ENCODE measurements around the gene RWDD3. TPM values are rescaled to one million over a fixed set of nuclear protein-coding genes. Genes with fewer than 3 reads are reported as not detected.

RWDD3 gene
- total RNA-seq, 4 donors from 2014 or later, result 4.1 to 36.6 (median 30.8) TPM

DNA sequence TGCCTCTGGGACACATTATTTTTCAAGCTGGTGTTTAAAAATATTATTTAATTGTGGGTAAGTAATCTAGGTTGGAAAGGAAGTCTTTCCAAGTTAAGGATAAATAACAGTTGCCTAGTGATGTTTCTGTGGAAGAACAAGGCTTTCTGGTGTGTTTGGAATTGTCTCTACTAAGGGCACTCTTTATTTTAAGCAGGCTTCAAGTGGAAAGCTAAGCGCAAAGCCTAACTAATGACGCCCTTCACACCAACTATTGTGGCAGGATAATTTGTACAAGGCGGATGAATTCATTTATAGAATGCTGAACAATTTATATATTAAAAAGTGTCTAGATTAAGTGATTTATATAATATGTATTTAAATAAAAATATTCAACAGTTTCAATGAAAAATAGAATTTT, 25.1 kb upstream of the RWDD3 start:
- no peak overlapping the region for H3K4me3 ChIP-seq

DNA sequence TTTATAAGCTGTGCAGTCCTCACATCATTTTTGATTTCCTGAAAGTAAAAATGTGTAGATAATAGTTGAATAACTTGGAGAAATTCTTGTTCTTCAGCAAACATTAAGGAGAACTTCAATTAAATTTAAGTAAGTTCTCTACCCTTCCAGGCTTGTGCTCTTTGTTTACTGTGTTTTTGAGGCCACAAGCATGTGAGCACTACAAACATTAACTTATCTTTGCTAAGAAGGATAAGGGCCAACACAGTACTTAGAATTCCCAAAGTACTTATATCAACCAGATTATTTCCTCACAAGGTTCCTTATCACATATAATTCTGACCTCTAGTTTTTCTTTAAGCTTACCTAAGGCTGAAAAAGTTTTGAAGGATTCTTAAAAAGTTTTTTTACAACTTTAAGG, 24.7 kb upstream of the RWDD3 start:
- H3K4me3 ChIP-seq, result no peak overlapping the region
- TF ChIP-seq POLR2A (IDR thresholded peaks at IDR 0.05), result no peak
- TF ChIP-seq, protein P1, sequence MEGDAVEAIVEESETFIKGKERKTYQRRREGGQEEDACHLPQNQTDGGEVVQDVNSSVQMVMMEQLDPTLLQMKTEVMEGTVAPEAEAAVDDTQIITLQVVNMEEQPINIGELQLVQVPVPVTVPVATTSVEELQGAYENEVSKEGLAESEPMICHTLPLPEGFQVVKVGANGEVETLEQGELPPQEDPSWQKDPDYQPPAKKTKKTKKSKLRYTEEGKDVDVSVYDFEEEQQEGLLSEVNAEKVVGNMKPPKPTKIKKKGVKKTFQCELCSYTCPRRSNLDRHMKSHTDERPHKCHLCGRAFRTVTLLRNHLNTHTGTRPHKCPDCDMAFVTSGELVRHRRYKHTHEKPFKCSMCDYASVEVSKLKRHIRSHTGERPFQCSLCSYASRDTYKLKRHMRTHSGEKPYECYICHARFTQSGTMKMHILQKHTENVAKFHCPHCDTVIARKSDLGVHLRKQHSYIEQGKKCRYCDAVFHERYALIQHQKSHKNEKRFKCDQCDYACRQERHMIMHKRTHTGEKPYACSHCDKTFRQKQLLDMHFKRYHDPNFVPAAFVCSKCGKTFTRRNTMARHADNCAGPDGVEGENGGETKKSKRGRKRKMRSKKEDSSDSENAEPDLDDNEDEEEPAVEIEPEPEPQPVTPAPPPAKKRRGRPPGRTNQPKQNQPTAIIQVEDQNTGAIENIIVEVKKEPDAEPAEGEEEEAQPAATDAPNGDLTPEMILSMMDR (IDR thresholded peaks at IDR 0.05), result no peak
- H3K36me3 ChIP-seq, result no peaks in the 10 kb centered on the region
- H3K27me3 ChIP-seq, result no peaks in the 10 kb centered on the region
- intact Hi-C loops (cut with DNase I; ENCODE audit: low total_unique reads), result no loop called here
- no peaks in the 10 kb centered on the region for H3K9me3 ChIP-seq
- H3K27ac ChIP-seq, result no peak overlapping the region
- DNase-seq, result no peak
- H3K4me1 ChIP-seq, result no peaks in the 10 kb centered on the region

More for the DNA sequence above, 25.1 kb upstream of the RWDD3 start:
- H3K9me3 ChIP-seq, result no peaks in the 10 kb centered on the region
- H3K4me1 ChIP-seq, result no peaks in the 10 kb centered on the region
- TF ChIP-seq POLR2A (IDR thresholded peaks at IDR 0.05), result no peak
- TF ChIP-seq, protein P1 (IDR thresholded peaks at IDR 0.05), result no peak
- H3K27ac ChIP-seq, result no peak overlapping the region
- no peak for DNase-seq
- no peaks in the 10 kb centered on the region for H3K27me3 ChIP-seq
- H3K36me3 ChIP-seq, result no peaks in the 10 kb centered on the region
- intact Hi-C loops (cut with DNase I; ENCODE audit: low total_unique reads), result no loop called here

DNA sequence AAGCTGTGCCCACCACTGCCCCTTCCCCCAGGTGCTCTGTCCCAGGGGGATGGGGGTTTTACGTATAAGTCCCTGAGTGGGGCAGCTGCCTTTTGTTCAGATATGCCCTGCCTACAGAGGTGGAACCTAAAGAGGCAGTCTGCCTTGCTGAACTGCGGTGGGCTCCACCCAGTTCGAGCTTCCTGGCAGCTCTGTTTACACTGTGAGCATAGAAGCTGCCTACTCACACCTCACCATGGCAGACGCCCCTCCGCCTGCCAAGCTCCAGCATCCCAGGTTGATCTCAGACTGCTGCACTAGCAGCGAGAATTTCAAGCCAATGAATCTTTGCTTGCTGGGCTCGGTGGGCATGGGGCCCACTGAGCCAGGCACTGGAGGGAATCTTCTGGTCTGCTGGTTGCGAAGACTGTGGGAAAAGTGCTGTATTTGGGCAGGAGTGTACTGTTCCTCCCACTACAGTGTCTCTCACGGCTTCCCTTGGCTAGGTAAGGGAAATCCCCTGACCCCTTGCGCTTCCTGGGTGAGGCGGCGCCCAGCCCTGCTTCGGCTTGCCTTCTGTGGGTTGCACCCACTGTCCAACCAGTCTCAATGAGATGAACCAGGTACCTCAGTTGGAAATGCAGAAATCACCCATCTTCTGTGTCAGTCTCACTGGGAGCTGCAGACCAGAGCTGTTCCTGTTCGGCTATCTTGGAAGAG, 17.6 kb upstream of the RWDD3 start:
- H3K27ac ChIP-seq, result no peak overlapping the region
- H3K4me3 ChIP-seq, result no peak overlapping the region
- no peaks in the 10 kb centered on the region for H3K36me3 ChIP-seq
- no peak for DNase-seq
- intact Hi-C loops (cut with DNase I; ENCODE audit: low total_unique reads), result no loop called here
- no peak for TF ChIP-seq POLR2A (IDR thresholded peaks at IDR 0.05)
- TF ChIP-seq, protein P1 (IDR thresholded peaks at IDR 0.05), result no peak
- H3K4me1 ChIP-seq, result no peaks in the 10 kb centered on the region
- H3K9me3 ChIP-seq, result no peaks in the 10 kb centered on the region
- no peaks in the 10 kb centered on the region for H3K27me3 ChIP-seq

DNA sequence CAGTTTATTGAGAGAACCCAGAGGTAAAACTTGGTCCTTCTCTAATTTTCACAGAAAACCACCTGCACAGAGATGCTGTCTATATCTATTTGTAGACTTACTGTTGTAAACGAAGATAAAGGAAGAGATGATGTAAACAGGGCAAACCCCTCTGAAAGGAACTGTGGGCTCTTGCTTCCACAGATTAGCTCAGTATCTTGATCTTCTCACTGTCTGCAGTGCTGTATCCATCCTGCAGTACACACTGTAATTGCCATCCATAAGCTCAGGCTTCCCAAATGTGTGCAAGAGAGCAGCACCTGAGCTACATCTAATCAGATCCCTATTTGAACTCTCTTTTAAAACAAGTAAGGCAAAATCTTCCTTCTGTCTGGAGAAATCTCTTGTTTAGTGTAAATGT, 16.6 kb upstream of the RWDD3 start:
- Histone ChIP-seq H3K36me3 (no peaks in the 10 kb centered on the region), H3K4me1 (no peaks in the 10 kb centered on the region), H3K9me3 (no peaks in the 10 kb centered on the region), H3K27ac (no peak overlapping the region), H3K4me3 (no peak overlapping the region), H3K27me3 (no peaks in the 10 kb centered on the region)
- intact Hi-C loops (cut with DNase I; ENCODE audit: low total_unique reads), result no loop called here
- TF ChIP-seq, protein P1 (IDR thresholded peaks at IDR 0.05), result no peak
- no peak for TF ChIP-seq POLR2A (IDR thresholded peaks at IDR 0.05)
- DNase-seq, result no peak

DNA sequence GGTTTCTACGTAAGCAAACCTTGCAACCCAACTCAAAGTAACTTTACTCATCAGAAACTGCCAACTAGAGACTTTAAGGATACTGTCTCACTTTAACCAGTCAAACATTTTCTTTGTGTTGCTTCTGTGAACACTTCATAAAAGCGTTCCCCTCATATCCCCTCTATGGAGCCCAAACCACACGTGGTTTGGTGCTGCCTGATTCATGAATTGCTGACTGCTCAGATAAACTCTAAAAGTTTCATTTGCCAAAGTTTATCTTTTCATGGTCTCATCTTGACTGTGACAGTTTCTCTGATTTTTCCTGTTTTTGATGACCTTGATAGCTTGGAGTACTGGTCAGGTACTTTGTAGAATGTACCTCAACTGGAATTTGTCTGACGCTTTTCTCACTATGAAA, 14.6 kb upstream of the RWDD3 start:
- no peaks in the 10 kb centered on the region for H3K9me3 ChIP-seq
- intact Hi-C loops (cut with DNase I; ENCODE audit: low total_unique reads), result no loop called here
- H3K36me3 ChIP-seq, result no peaks in the 10 kb centered on the region
- H3K27ac ChIP-seq, result no peak overlapping the region
- no peaks in the 10 kb centered on the region for H3K27me3 ChIP-seq
- H3K4me1 ChIP-seq, result no peaks in the 10 kb centered on the region
- no peak for DNase-seq
- TF ChIP-seq, protein P1 (IDR thresholded peaks at IDR 0.05), result no peak
- TF ChIP-seq POLR2A (IDR thresholded peaks at IDR 0.05), result no peak
- no peak overlapping the region for H3K4me3 ChIP-seq

Data from uterus (tissue), 4 donors.